ENCODE results near the gene IRX2. TPM values are rescaled to one million over a fixed set of nuclear protein-coding genes. Genes with fewer than 3 reads are reported as not detected.

Gene IRX2
- total and polyA plus RNA-seq, 2 donors (not counting 3 experiments of a cell fraction or from before 2014, with no cell fraction given): not detected

DNA sequence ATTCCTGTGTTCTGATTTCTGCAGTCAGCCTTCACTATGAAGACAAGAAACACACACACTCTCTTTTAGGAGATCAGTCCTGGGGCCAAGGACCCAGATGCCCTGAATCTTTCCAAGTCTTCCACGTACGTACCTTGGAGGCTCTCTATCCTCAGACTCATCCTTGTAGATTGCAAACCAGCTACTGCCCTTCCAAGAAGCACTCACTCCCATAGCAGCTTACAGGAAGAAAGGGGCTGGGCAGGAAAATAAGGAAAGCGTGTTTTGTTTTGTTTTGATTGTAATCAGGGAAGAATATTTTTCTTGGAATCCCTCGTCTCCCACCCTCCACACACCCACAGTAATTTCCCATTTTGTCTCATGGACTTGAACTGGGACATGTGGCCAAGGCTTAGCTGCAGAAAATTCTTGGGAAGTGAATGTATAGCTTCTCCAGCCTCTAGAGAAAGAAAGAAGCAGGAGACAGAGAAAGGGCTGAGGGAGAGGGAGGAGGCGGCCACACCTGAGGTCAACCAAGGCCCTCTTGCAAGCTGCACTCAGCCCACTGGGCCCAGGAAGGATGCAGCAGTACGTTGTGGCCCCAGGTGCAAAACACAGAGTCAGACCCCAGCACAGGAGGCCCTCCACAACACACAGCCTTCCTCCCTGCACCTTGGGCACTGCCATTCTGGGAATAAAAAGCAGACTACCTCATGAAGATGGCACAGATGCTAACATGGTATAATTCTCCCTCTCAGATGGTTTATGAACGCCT lies 29.9 kb downstream of the IRX2 start:
- intact Hi-C loops (cut with micrococcal nuclease): no loop called here
- no peak for TF ChIP-seq POLR2AphosphoS5 (IDR thresholded peaks at IDR 0.05; ENCODE audit: insufficient read depth, low read depth, low read length)
- no peak for TF ChIP-seq EZH2 (IDR thresholded peaks at IDR 0.05; ENCODE audit: borderline replicate concordance, low read depth, low read length, severe bottlenecking)
- no peak for TF ChIP-seq POLR2A (IDR thresholded peaks at IDR 0.05; ENCODE audit: low read depth, low read length)
- no peak for TF ChIP-seq FOS (IDR thresholded peaks at IDR 0.05; ENCODE audit: borderline replicate concordance, insufficient read depth, low read length)
- TF ChIP-seq JUN (IDR thresholded peaks at IDR 0.05; ENCODE audit: borderline replicate concordance, insufficient read depth, insufficient read length, low read depth): no peak
- TF ChIP-seq, protein P1, sequence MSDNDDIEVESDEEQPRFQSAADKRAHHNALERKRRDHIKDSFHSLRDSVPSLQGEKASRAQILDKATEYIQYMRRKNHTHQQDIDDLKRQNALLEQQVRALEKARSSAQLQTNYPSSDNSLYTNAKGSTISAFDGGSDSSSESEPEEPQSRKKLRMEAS (IDR thresholded peaks at IDR 0.05; ENCODE audit: insufficient read depth, insufficient read length): no peak
- TF ChIP-seq GATA2 (IDR thresholded peaks at IDR 0.05; ENCODE audit: insufficient read depth, insufficient read length, low read depth, low read length): no peak
- no peak for TF ChIP-seq MYC (IDR thresholded peaks at IDR 0.05; ENCODE audit: low read depth, low read length)
- no peak overlapping the region for H2AFZ ChIP-seq (ENCODE audit: low read depth, low read length)
- CTCF ChIA-PET: no interaction called here
- H3K4me2 ChIP-seq (ENCODE audit: insufficient read depth, low read length): no peak overlapping the region
- no peak overlapping the region for H3K9ac ChIP-seq (replicated peaks; ENCODE audit: extremely low read depth, insufficient read depth, low read length)
- DNase-seq (ENCODE audit: low read depth, low spot score) (no peak), FAIRE-seq (no peak)
- H3K4me3 ChIP-seq (replicated peaks in 1 of 3; ENCODE audit: insufficient read depth in 1 of 3, low read depth in 1 of 3, low read length in 3 of 3): no peak overlapping the region
- no TSS peak for BruUV-seq (replicated peaks)
- no peaks in the 10 kb centered on the region for H4K20me1 ChIP-seq (replicated peaks; ENCODE audit: control insufficient read depth, extremely low read depth, insufficient read depth, low read length)
- H3K27ac ChIP-seq (ENCODE audit: insufficient read depth, low read depth, low read length): no peak overlapping the region
- dilution Hi-C loops (cut with MboI; ENCODE audit: extremely low pct_ligation_motif_present, low sequenced_read_pairs): no loop called here
- H3K79me2 ChIP-seq (ENCODE audit: control insufficient read depth, insufficient read depth, low read length): no peaks in the 10 kb centered on the region
- POLR2A ChIA-PET: no interaction called here
- no peaks in the 10 kb centered on the region for H3K27me3 ChIP-seq (ENCODE audit: control insufficient read depth in 2 of 2, insufficient read depth in 2 of 2, low read length in 2 of 2)
- H3K4me1 ChIP-seq (ENCODE audit: control insufficient read depth, extremely low read depth, insufficient read depth, low read length): no peaks in the 10 kb centered on the region
- H3K36me3 ChIP-seq (ENCODE audit: control insufficient read depth in 2 of 2, extremely low read depth in 1 of 2, insufficient read depth in 2 of 2, low read length in 2 of 2): no peaks in the 10 kb centered on the region
- peaks cover 8% of the 10 kb centered on the region for H3K9me3 ChIP-seq (replicated peaks; ENCODE audit: control insufficient read depth, insufficient read depth, low read length)
- H3K9me1 ChIP-seq (replicated peaks; ENCODE audit: control insufficient read depth, extremely low read depth, insufficient read depth, low read length): no peaks in the 10 kb centered on the region
